ENCODE measurements around the gene ANXA7. TPM values are rescaled to one million over a fixed set of nuclear protein-coding genes. Genes with fewer than 3 reads are reported as not detected.

The ANXA7 gene
- polyA plus RNA-seq, 3 donors, result 84.6 to 199 (median 173) TPM

DNA sequence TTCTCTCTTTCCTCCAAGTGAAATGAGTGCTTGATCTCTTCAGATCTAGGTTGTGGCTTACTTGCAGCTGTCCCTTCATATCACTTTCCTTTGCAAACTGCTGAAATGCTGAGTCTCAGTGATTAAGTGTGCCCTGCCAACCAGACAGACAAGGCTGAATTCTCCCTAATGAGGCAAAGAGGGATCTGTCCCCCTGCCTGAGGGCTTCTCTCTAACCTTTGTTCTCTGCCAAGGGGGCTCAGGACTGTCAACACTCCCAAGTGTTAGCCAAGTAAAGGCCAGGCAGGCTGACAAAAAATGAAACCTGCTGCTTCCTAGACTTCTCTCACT lies 19.6 kb upstream of the ANXA7 start, which contains the start of gene MSS51:
MSS51 (minus strand) TSS at position 24 of the 330 bp plus-strand sequence. CDS start 5,277 bp downstream, outside the sequence.
- no peaks in the 10 kb centered on the region for H3K79me2 ChIP-seq (ENCODE audit: insufficient read depth, low read length)
- no peak within 1 kb of the TSS for H3K4me3 Mint-ChIP-seq
- H3K36me3 Mint-ChIP-seq, result peaks cover 45 to 57% of the 10 kb centered on the region in 2 donors
- no peaks in the 10 kb centered on the region for H4K20me1 ChIP-seq (ENCODE audit: insufficient read depth, low read length)
- H3K27ac Mint-ChIP-seq, result no peak within 1 kb of the TSS
- H2AFZ ChIP-seq (ENCODE audit: insufficient read depth, low read depth, low read length, poor library complexity, severe bottlenecking), result no peak within 1 kb of the TSS
- H3K4me1 Mint-ChIP-seq, result no peaks in the 10 kb centered on the region
- no peak within 1 kb of the TSS for H3K27ac ChIP-seq (ENCODE audit: low read depth in 1 of 2, low read length in 2 of 2)
- no peaks in the 10 kb centered on the region for H3K9me3 Mint-ChIP-seq
- no peak within 1 kb of the TSS for H3K4me2 ChIP-seq (replicated peaks; ENCODE audit: extremely low read depth, low read length, poor library complexity, severe bottlenecking)
- no peaks in the 10 kb centered on the region for H3K4me1 ChIP-seq (ENCODE audit: control insufficient read depth in 1 of 2, insufficient read depth in 2 of 2, low read length in 2 of 2)
- no peaks in the 10 kb centered on the region for H3K9me3 ChIP-seq (replicated peaks in 1 of 2; ENCODE audit: control insufficient read depth in 1 of 2, insufficient read depth in 1 of 2, low read length in 2 of 2)
- DNase-seq, result no peak
- H3K4me3 ChIP-seq (replicated peaks in 1 of 3; ENCODE audit: low read depth in 2 of 3, low read length in 3 of 3), result no peak within 1 kb of the TSS
- H3K36me3 ChIP-seq (replicated peaks in 1 of 2; ENCODE audit: control insufficient read depth in 1 of 2, insufficient read depth in 2 of 2, low read length in 2 of 2), result peaks cover 31 to 64% of the 10 kb centered on the region in 2 donors
- H3K27me3 Mint-ChIP-seq (ENCODE audit: low read depth in 3 of 3), result no peaks in the 10 kb centered on the region
- H3K9ac ChIP-seq (ENCODE audit: insufficient read depth, low read length, poor library complexity, severe bottlenecking), result no peak within 1 kb of the TSS
- intact Hi-C loops (cut with micrococcal nuclease), result no loop called here
- TF ChIP-seq, protein P1, sequence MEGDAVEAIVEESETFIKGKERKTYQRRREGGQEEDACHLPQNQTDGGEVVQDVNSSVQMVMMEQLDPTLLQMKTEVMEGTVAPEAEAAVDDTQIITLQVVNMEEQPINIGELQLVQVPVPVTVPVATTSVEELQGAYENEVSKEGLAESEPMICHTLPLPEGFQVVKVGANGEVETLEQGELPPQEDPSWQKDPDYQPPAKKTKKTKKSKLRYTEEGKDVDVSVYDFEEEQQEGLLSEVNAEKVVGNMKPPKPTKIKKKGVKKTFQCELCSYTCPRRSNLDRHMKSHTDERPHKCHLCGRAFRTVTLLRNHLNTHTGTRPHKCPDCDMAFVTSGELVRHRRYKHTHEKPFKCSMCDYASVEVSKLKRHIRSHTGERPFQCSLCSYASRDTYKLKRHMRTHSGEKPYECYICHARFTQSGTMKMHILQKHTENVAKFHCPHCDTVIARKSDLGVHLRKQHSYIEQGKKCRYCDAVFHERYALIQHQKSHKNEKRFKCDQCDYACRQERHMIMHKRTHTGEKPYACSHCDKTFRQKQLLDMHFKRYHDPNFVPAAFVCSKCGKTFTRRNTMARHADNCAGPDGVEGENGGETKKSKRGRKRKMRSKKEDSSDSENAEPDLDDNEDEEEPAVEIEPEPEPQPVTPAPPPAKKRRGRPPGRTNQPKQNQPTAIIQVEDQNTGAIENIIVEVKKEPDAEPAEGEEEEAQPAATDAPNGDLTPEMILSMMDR (IDR thresholded peaks at IDR 0.05), result no peak
- no peaks in the 10 kb centered on the region for H3K27me3 ChIP-seq (ENCODE audit: control insufficient read depth in 2 of 2, insufficient read depth in 2 of 2, low read length in 2 of 2)

DNA sequence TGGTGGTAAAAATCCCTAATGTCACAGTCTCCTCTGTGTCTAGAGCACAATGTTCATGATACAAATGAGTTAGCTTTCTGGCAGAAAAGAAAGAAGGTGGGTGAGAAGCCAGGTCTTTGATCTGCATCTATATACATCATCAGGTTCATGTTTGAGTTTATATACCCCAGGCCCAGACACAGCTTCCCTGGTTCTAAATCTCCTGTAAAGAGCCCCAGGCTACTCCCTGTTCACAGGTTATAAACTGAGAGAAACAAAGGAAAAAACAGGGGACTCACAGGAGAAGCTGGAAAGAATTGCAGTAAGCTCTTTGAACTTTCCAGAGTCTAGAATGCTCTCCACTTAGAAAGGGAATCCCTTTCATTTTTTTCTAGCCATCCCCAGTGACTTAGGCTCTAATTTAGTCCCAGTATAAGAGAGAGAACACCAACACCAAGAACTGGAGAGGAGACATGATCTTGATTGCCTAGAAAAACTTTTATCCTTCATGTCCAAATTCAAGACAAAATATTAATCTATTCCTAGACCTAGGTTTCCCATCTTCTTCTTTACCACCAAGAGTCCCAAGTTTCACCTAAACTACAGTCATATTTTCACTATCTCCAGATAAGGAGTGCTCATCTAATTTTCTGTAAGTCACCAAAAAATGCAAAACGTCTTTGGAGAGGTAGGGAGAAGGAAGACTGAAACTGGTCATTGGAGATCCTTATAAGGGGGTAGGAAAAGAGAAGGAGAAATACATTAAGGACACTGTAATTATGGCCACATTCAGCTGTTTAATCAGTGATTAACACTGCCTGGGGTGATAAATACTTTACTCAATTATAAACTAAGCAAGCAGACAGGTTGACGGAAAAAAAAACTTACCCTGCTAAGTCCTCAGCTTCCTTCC lies 19.0 kb upstream of the ANXA7 start:
- Histone ChIP-seq H3K9me3 (replicated peaks in 1 of 2; ENCODE audit: control insufficient read depth in 1 of 2, insufficient read depth in 1 of 2, low read length in 2 of 2) (no peaks in the 10 kb centered on the region), H3K4me2 (replicated peaks; ENCODE audit: extremely low read depth, low read length, poor library complexity, severe bottlenecking) (no peak overlapping the region), H3K36me3 (replicated peaks in 1 of 2; ENCODE audit: control insufficient read depth in 1 of 2, insufficient read depth in 2 of 2, low read length in 2 of 2) (peaks cover 29 to 64% of the 10 kb centered on the region in 2 donors), H3K4me3 (replicated peaks in 1 of 3; ENCODE audit: low read depth in 2 of 3, low read length in 3 of 3) (no peak overlapping the region), H4K20me1 (ENCODE audit: insufficient read depth, low read length) (no peaks in the 10 kb centered on the region), H3K27ac (ENCODE audit: low read depth in 1 of 2, low read length in 2 of 2) (no peak overlapping the region), H3K79me2 (ENCODE audit: insufficient read depth, low read length) (no peaks in the 10 kb centered on the region), H3K27me3 (ENCODE audit: control insufficient read depth in 2 of 2, insufficient read depth in 2 of 2, low read length in 2 of 2) (no peaks in the 10 kb centered on the region), H3K4me1 (ENCODE audit: control insufficient read depth in 1 of 2, insufficient read depth in 2 of 2, low read length in 2 of 2) (no peaks in the 10 kb centered on the region), H3K9ac (ENCODE audit: insufficient read depth, low read length, poor library complexity, severe bottlenecking) (no peak overlapping the region), H2AFZ (ENCODE audit: insufficient read depth, low read depth, low read length, poor library complexity, severe bottlenecking) (no peak overlapping the region)
- Mint-ChIP-seq H3K4me3 (no peak overlapping the region), H3K27me3 (ENCODE audit: low read depth in 3 of 3) (no peaks in the 10 kb centered on the region), H3K27ac (no peak overlapping the region), H3K4me1 (no peaks in the 10 kb centered on the region), H3K36me3 (peaks cover 44 to 55% of the 10 kb centered on the region in 2 donors), H3K9me3 (no peaks in the 10 kb centered on the region)
- TF ChIP-seq, protein P1 (IDR thresholded peaks at IDR 0.05), result no peak
- intact Hi-C loops (cut with micrococcal nuclease), result no loop called here
- no CpG with 5 or more reads among the region's 2 CpGs for WGBS (ENCODE audit: insufficient coverage)
- no peak for DNase-seq

Data from CD14-positive monocyte (primary cell).